NCI-H2227 (cell line): ENCODE data around the gene C20orf204.
A peak's percentile ranks its signal among the peaks of the same experiment; 100 is the strongest.
"Not testable (repeated sequence)": the region's sequence is repeated elsewhere in the genome, so short reads cannot be mapped to it uniquely, and the experiment has no call there.

ENCODE experiments used
- DNase-seq: peaks from one replicate; lab custom pipeline; 2025; ENCODE audit not compliant: unreplicated experiment; lab: John Stamatoyannopoulos, UW

Gene C20orf204

GRCh38 chr20:64082126-64082731 is 46.2 kb downstream of the C20orf204 start:
- DNase-seq = no peak

DNA sequence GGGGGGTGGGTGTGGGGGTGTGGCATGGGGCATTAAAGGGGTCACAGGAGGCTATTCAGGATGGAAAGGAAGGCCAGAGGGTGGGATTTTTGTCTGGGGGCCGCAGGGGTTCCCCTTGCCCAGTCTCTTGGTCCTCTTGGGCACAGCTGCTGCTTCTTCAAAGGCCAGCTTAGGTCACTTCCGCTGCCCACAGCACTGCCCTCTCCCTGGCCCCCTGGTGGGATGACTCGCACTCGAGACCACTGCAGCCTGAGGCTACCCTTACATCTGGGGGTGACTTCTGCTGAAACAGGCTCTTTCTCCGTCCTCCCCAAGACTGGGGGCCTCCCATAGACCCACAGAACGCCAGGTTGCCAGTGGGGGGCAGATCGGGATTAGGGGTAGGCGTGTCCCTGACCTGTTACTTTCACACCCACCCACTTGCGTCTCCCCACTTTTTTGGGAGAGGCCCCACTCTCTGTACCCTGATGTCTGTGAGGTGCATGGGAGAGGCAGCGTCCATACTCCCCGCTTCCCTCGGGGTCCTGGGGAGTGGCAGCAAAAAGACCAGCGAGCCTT is 46.9 kb downstream of the C20orf204 start:
- DNase-seq = no peak

GRCh38 chr20:64083378-64083803 is 47.4 kb downstream of the C20orf204 start:
- DNase-seq = peak; percentile 90

DNA sequence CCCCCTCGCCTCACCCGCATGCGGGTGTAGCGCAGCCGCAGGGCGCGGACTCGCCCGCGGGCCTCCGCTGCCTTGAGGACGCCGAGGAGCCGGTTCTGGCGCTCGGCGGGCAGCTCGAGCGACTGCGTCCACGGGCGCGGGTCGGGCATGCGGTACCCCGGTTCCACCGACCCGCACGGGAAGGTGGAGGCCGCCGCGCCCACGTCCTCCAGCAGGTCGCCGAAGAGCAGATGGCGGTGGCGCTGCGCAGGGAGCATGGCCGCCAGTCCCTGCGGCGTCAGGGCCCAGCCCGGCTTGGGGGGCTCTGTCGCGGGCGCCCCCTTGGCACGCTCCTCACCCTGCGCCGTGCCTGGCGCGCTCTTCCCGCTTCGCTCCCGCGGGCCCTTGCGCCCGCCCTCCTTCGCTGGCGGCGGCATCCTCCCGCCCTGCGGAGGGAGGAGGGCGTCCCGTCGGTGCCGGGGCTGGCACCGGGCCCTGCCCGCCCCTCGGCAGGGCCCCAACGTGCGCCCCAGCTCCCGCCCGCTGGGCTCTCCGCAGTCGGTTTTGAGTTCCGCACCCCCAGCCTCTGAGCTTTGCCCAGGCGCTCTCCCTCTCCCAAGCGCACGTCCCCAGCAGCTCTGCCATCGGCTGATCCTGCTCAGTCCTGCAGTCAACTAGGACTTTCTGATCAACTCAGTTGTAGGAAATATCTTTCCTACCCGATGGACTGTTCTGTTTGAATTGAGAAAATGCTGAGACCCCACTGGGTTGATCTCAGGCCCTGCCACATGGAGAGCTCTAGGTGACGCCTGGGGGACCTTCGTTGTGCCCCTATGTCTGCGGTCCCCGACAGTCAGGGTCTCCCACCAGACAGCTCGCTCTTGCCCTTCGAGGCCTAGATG is 48.1 kb downstream of the C20orf204 start, which contains the start of gene LKAAEAR1:
Gene LKAAEAR1 (minus strand): TSS at position 595 of the 881 bp plus-strand sequence. CDS start 179 bp downstream, at position 416.
- peak; percentile 58 for DNase-seq

DNA sequence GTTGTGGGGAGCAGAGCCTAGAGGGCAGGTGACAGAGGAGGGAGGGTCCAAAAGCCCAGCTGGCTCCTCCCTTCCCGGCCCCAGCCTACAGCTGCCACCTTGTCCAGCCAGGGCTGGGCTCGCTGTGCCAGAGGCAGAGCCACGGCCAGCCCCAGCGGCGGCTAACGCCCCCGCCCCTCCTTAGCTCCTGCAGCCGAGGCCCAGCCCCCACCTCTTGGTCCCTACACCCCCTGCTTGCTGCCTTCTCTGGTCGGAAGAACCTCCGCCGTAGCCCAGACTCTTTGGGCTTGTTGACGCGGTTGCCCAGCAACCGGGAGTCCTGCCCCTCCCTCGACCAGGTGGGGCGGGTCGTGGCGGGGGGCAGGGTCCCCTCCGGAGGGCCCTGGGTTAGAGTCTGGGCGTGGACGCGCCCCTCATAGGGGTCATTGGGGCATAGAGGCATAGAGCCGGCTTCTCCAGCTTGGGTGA is 48.7 kb downstream of the C20orf204 start:
- DNase-seq = peak; percentile 68

GRCh38 chr20:64086801-64087200 is 50.8 kb downstream of the C20orf204 start:
- DNase-seq = no peak

DNA sequence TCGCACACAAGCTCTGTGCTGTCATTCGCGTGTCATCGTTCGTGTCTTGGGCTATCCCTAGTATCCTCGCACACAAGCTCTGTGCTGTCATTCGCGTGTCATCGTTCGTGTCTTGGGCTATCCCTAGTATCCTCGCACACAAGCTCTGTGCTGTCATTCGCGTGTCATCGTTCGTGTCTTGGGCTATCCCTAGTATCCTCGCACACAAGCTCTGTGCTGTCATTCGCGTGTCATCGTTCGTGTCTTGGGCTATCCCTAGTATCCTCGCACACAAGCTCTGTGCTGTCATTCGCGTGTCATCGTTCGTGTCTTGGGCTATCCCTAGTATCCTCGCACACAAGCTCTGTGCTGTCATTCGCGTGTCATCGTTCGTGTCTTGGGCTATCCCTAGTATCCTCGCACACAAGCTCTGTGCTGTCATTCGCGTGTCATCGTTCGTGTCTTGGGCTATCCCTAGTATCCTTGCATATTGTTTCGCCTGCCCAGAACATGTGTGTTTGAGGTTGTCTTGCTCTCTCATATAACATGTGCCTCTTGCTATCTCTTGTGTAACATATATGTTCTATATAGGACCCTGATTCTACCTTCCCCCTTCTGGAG is 51.3 kb downstream of the C20orf204 start:
- not testable (repeated sequence) for DNase-seq

DNA sequence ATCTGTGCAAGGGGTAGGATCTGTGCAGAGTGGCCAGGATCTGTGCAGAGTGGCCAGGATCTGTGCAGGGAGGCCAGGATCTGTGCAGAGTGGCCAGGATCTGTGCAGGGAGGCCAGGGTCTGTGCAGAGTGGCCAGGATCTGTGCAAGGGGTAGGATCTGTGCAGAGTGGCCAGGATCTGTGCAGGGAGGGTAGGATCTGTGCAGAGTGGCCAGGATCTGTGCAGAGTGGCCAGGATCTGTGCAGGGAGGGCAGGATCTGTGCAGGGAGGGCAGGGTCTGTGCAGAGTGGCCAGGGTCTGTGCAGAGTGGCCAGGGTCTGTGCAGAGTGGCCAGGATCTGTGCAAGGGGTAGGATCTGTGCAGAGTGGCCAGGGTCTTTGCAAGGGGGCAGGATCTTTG is 52.6 kb downstream of the C20orf204 start:
- DNase-seq = not testable (repeated sequence)
